ENCODE data around the gene ELANE.
"Not testable (repeated sequence)": the region's sequence is repeated elsewhere in the genome, so short reads cannot be mapped to it uniquely, and the experiment has no call there.

Gene ELANE

DNA sequence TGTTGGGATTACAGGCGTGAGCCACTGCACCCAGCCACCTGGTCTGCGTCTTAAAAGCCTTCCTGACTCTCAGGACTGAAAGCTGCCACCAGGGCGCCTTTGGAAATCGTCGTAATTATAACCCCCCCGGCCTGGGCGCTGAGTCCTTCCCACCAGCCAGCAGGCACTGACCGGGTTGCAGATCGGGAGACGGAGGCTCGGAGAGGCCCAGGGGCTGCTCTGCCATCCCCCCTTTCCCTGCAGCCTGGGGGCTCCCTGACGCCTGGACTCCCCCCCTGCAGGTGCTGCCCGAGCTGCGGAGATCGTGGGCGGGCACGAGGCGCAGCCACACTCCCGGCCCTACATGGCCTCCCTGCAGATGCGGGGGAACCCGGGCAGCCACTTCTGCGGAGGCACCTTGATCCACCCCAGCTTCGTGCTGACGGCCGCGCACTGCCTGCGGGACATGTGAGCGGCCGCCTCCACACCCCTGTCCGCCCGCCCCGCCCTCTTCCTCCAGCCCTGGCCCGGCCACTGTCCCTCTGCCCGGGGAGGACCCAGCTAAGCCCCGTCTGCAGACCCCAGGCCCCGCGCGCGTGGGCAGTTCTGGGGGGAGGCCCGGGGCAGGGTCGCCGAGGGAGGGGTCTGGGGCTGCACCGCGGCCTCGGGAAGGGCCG, 8.8 kb upstream of the ELANE start:
- no peak for DNase-seq

DNA sequence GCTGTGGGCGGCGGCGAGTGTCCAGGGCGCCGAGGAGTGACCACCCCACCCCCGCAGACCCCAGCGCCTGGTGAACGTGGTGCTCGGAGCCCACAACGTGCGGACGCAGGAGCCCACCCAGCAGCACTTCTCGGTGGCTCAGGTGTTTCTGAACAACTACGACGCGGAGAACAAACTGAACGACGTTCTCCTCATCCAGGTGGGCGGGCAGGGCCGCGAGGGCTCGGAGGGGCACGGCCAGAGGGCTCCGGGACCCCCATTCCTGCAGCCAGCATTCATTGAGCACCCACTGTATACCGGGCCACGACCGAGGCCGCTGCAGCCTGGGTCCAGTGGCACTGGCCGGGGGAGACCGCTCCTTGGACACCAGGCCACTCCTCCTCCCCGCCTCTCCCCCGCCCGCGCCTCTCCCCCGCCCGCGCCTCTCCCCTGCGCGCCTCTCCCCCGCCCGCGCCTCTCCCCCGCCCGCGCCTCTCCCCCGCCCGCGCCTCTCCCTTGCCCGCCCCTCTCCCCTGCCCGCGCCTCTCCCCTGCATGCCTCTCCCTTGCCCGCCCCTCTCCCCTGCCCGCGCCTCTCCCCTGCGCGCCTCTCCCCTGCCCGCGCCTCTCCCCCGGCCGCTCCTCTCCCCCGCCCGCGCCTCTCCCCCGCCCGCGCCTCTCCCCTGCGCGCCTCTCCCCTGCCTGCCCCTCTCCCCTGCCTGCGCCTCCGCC, 8.1 kb upstream of the ELANE start:
- peak in 1 of 6 experiments; percentile 12 for DNase-seq

DNA sequence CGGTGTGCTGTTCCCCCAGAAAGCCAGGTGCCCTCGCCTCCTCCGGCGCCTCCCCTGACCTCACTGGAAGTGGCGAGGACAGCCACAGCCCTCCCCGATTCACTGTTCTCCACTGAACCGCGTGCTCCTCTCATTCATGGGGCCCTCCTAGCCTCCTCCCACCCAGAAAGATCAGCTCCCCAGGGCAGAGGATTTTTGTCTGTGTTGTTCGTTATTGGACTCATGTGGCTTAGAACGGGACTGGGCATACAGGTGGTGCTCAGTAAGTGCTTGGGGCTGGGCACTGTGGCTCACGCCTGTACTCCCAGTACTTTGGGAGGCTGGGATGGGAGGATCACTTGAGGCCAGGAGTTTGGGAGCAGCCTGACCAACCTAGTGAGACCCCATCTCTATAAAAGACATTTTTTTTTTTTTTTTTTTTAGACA, 7.5 kb upstream of the ELANE start:
- DNase-seq: peak in 1 of 6 experiments; percentile 13

DNA sequence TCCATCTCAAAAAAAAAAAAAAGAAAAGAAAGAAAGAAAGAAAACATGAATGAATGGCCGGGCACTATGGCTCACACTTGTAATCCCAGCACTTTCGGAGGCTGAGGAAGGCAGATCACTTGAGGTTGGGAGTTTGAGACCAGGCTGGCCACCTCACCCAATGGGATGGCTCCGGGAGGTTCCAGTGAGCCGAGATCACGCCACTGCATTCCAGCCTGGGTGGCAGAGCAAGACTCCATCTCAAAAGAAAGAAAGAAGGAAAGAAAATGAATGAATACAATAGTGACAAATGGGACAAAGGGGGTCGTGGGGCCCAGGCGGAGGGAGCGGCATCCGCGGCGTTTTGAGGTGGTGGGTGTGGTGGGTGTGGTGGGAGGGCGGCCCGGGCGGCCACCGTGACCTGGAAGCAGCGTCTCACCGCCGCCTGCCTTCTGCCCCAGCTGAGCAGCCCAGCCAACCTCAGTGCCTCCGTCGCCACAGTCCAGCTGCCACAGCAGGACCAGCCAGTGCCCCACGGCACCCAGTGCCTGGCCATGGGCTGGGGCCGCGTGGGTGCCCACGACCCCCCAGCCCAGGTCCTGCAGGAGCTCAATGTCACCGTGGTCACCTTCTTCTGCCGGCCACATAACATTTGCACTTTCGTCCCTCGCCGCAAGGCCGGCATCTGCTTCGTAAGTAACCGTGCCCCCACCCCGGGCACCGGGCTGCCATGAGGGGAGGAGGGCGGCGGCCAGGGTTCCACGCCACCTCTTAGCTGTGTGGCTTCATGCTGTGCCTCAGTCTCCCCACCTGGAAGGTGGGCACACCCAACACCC, 6.2 kb upstream of the ELANE start:
- DNase-seq: no peak

DNA sequence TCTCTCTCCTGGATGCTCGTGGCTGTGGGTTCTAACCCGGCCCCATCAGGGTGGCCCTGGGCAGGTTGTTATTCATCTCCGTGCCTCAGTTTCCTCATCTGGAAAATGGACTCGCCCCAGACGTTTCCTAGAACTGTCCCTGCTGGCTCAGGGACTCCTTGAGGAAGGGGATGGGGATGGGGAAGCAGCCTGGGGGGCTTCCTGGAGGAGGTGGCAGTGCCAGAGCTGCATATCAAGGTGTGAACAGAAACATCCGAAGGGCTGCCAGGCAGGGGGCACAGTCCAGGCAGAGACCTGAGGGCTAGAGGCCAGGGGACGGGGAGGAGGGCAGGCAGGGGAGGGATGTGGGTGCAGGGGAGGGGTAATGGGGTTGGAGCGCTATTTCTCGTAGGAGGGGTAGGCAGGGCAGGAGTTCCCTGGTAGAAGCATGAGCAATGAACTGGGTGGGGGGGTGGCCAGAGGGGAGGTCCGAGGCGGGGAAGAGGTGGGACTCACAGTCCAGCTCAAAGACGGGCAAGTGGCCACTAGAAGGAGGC, 3.6 kb upstream of the ELANE start:
- no peak for DNase-seq

DNA sequence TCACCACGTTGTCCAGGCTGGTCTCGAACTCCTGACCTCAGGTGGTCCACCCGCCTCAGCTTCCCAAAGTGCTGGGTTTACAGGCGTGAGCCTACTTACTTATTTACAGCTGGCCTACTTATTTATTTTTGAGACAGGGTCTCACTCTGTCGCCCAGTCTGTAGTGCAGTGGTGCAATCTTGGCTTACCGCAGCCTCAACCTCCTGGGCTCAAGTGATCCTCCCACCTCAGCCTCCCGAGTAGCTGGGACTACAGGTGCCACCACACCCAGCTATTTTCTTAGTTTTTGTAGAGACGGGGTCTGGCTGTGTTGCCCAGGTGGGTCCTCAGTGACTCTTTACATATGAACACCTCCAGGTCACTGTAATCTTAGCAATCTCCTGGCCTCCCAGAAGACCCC, 2.9 kb upstream of the ELANE start:
- not testable (repeated sequence) for DNase-seq

DNA sequence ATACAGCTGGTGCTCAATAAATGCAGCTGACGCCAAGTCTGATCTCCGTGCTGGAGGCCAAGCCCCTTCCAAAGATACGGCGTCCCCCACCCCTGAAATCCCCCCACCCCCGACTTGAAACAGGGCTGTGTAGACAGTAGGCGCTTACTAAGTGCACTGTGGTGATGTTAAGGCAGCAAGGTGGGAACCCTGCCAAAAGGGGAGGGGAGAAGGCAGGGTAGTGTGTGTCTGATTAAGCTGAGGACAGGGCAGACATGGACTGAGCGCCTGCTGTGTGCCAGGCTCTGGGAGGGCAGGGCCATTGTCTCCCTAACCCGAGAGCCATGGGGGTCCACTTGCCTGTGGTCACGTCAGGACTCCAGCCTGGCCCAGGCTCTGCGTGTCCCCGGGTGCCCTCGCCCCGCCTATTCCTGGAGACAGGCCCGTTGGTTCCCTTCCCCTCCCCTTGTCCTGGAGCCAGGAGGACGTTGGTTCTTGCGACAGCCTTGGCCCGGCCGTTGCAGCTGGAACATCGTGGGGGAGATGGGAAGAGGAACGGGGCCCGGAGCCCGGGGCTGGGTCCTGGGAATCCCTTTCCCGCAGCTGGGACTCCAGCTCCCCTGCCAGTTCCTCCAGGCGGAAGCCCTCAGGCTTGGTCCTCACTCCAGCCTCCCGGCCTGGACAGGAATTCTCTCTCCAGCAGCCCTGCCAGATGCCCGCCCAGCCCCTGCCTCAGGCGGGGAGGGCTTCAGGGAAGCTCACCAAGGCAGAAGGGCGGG, 1.7 kb upstream of the ELANE start:
- no peak for DNase-seq

DNA sequence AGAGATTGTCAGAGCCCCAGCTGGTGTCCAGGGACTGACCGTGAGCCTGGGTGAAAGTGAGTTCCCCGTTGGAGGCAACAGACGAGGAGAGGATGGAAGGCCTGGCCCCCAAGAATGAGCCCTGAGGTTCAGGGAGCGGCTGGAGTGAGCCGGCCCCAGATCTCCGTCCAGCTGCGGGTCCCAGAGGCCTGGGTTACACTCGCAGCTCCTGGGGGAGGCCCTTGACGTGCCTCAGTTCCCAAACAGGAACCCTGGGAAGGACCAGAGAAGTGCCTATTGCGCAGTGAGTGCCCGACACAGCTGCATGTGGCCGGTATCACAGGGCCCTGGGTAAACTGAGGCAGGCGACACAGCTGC, 1.1 kb upstream of the ELANE start:
- no peak for DNase-seq

DNA sequence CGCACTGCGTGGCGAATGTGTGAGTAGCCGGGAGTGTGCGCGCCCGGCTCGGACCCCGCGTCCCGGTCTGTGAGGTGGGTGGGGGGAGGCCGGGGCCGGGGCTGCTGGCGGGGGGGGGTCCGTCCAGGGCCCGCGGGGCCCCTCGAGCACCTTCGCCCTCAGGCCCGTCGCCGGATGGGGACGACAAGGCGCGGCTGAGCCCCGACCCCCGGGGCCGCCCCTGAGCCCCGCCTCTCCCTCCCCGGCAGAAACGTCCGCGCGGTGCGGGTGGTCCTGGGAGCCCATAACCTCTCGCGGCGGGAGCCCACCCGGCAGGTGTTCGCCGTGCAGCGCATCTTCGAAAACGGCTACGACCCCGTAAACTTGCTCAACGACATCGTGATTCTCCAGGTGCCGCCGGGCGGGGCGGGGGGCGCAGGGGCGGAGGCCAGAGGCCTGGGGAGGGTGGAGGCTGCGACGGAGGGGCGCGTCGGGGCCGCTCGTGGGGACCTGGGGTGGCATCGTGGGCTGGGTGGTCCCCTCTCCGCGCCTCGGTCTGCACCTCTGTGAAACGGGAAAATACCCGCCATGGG, 997 bp downstream of the ELANE start:
- DNase-seq: no peak

DNA sequence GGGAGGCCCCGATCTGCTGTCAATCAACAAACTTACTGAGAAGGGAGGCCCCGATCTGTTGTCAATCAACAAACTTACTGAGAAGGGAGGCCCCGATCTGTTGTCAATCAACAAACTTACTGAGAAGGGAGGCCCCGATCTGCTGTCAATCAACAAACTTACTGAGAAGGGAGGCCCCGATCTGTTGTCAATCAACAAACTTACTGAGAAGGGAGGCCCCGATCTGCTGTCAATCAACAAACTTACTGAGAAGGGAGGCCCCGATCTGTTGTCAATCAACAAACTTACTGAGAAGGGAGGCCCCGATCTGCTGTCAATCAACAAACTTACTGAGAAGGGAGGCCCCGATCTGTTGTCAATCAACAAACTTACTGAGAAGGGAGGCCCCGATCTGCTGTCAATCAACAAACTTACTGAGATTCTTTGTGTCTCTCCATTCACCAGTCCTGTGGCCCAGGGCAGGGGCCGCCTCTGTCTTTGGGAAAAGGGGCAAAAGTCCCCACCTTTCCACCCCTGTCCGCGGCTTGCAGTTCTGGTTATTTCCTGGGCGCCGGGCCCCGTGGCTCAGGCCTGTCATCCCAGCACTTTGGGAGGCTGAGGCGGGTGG, 1.6 kb downstream of the ELANE start:
- not testable (repeated sequence) for DNase-seq

DNA sequence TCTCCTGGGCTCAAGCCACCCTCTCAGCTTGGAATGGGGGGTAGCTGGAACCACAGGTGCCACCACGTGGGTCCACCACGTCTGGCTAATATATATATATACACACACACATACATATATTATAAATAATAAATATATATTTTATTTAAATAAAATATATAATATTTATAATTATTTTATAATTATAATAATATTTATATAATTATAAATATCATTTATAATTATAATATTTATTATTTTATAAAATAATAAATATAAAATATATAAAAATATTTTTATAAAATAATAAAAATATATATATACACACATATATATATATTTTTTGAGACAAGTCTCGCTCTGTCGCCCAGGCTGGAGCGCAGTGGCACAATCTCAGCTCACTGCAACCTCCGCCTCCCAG, 2.4 kb downstream of the ELANE start:
- DNase-seq: no peak

DNA sequence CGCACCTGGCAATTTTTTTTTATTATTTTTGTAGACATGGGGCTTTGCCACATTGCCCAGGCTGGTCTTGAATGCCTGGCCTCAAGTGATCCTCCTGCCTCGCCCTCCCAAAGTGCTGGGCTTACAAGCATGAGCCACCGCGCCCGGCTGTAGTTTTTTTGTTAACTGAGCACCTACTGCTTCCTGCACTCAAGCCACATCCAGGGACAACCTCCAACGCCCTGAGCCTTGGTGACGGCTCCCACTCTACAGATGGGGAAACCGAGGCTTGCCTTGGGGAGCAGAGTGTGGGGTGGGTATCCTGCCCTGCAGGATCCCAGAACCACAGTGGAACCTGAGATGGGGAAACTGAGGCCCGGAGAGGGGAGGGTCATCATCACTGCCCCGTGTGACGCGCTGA, 3.0 kb downstream of the ELANE start:
- no peak for DNase-seq

DNA sequence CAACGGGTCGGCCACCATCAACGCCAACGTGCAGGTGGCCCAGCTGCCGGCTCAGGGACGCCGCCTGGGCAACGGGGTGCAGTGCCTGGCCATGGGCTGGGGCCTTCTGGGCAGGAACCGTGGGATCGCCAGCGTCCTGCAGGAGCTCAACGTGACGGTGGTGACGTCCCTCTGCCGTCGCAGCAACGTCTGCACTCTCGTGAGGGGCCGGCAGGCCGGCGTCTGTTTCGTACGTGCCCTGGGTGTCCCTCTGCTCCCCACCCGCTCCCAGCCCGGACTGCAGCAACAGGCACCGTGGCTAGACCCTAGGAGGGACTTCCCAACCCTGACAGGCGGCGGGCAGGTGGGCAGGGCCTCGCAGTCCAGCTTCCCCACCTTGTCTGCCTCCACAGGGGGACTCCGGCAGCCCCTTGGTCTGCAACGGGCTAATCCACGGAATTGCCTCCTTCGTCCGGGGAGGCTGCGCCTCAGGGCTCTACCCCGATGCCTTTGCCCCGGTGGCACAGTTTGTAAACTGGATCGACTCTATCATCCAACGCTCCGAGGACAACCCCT, 3.5 kb downstream of the ELANE start:
- DNase-seq: no peak

DNA sequence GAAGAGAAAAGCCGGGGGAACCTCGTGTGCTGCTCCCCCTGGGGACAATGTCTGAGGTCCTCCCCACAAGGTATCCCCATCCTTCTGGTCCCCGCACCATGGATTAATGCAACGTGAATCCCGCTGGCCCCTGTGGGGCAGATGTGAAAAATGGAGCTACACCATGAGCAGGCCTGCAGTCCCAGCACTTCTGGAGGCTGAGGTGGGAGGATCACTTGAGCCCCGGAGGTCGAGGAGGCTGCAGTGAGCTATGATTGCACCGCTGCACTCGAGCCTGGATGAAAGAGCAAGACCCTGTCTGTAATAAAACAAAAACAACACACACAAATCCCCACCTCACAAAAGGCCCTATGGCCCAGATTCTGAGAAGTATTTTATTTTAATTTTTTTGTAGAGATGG, 6.2 kb downstream of the ELANE start:
- DNase-seq: no peak

DNA sequence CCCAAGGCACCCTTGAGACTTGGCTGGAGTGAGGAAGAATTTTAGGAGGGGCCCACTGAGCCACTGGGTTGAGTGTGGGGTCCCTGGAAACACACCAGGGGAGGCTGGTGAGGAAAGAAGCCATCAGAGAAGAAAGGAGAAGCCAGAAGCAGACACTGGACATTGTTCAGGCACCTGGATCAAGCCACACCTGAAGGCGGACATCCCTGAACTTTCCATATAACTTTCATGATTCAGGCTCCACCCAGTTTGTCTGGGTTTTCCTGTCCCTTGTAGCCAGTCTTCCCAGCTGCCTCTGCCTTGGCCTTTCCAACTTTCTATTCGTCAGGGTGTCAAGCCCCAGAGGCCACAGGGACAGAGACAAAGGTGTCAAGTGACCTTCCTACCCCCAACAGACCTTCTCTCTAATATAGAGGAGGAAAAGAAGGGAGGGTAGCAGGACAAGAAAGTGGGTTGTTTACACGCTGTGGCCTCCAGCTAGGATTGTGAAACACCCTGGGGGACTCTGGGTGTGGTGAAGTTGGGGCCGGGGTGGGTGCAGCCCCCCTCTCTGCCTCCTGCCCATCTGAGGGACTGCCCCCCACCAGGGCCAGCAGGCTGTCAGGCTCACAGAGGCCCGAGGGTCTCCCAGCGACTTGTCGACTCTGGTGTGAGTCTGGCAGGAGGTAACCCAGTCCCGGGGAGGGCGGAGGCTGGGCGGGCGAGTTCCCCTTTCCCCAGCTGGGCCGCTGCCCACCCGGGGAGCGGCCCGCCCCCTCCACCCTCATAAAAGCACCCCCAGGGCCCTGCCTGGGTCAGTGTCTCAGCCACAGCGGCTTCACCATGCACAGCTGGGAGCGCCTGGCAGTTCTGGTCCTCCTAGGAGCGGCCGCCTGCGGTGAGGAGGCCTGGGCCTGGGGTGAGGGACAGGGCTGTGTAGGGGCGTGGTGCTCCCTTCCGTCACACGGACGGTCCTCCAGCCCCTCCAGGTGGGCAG, 7.1 kb downstream of the ELANE start, which contains the start of gene CFD:
TSS of gene CFD (plus strand) at position 797 of the 976 bp plus-strand sequence. CDS start at position 823, 26 bp downstream.
- no peak for DNase-seq

DNA sequence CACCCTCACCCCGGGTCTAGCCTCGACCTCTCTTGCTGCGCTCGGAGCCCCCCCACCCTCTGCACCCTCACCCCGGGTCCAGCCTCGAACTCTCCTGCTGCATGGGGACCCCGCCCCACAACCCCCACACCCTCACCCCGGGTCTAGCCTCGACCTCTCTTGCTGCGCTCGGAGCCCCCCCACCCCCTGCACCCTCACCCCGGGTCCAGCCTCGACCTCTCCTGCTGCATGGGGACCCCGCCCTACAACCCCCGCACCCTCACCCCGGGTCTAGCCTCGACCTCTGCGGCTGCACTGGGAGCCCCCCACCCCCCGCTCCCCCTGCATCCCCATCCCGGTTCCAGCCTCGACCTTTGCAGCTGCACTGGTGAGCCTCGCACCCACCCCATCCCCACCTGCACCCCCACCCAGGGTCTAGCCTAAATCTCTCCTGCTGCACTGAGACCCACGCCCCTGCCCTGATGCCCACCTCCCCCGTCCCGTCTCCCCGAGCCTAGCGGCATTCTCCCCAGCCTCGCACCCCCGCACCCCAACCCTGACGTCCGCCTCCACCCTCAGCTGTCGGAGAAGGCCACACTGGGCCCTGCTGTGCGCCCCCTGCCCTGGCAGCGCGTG, 9.1 kb downstream of the ELANE start:
- DNase-seq: no peak

DNA sequence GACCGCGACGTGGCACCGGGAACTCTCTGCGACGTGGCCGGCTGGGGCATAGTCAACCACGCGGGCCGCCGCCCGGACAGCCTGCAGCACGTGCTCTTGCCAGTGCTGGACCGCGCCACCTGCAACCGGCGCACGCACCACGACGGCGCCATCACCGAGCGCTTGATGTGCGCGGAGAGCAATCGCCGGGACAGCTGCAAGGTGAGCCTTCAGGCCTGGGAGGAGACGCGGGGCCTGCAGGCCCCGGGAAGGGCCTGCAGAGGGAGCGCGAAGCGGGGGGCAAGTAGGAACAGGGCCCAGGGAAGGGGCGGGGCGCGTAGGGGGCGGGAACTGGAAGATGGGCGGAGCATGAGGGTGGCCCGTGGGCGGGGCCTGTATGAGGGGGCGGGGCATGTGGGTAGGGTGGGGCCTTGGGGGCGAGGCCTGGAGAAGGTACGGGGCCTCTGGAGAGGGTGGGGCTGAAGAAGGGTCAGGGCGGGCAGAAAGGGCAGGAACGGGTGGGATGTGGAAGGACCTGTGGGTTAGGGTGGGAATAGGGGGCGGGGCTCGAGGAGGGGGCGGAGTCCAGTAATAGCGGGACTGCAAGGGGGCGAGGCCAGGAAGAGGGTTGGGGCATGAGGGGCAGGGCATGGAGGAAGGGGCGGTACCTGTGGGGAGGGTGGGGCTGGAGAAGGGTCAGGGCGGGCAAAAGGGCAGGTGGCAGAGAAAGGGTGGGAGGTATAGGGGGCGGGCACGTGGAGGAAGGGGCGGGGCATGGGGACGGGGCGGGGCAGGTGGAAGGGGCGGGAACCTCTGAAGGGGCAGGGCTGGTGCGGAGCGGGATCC, 9.9 kb downstream of the ELANE start:
- peak; percentile 13 to 77 (median 69) for DNase-seq

DNA sequence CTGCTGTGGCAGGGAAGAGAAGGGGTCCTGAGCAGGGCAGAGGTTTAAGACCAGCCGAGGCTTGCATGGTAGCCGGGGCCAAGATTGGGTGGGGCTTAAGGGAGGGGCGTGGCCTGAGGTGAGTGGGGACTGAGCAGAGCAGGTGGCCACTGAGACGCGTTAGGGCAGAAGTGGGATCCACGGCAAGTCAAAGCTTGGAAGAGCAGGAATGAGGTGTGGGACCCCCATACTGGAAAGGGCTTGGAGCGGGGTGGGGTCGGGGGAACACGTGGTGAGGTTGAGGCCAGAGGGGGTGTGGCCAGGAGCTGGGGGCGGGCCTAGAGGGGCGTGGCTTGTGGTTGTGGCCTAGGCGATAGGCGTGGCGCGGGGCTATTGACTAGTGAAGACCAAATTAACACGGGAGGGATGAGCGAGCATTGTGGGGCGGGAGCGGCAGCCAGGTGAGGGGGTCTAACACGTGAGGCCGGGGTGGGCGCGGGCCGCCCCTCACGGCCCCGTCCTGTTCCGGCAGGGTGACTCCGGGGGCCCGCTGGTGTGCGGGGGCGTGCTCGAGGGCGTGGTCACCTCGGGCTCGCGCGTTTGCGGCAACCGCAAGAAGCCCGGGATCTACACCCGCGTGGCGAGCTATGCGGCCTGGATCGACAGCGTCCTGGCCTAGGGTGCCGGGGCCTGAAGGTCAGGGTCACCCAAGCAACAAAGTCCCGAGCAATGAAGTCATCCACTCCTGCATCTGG, 10.6 kb downstream of the ELANE start:
- peak; percentile 46 to 83 (median 74) for DNase-seq

Data from stimulated activated naive CD4-positive, alpha-beta T cell (primary cell).